K562 (cell line): ENCODE data around the gene FNDC11. TPM values are rescaled to one million over a fixed set of nuclear protein-coding genes. Genes with fewer than 3 reads are reported as not detected.
"Not testable (repeated sequence)": the region's sequence is repeated elsewhere in the genome, so short reads cannot be mapped to it uniquely, and the experiment has no call there.

Experiments
- ATAC-seq: fragments of 200-7000 bp; cut with Tn5 transposase; 3 replicates; pipeline ENCODE4 v1.9.1; 2020; ENCODE audit warnings: moderate library complexity
- BruUV-seq: library from RNA; stranded (reverse); fragments of 400-500 nt; replicated peaks from 2 replicates; lab custom pipeline; 2021; lab: Mats Ljungman, UMichigan
- CTCF ChIA-PET: fragments of 300-600 bp; formaldehyde crosslinking; extraction: SDS; loops from one replicate; lab custom pipeline; 2021; ENCODE audit warnings: low intra/inter-chr PET ratio; lab: Yijun Ruan, JAX
- POLR2A ChIA-PET: fragments of 300-600, 350-650 bp; sonication (Branson Sonifier 250); formaldehyde crosslinking; extraction: SDS; loops from one replicate; lab custom pipeline; 2021; ENCODE audit warnings: antibody characterized with exemption, inconsistent platforms; lab: Yijun Ruan, JAX
- DNase-seq, 4 experiments: peaks; one replicate each; pipeline versions ENCODE4 v3.0.0 to v3.0.0-alpha.2; 2011 to 2018; ENCODE audit warnings: low spot score in 3 of 4, mixed read lengths in 3 of 4; ENCODE audit errors: extremely low read depth in 1 of 4
- FAIRE-seq: peaks from 2 replicates; lab custom pipeline; 2011; peaks lifted over from hg19 to GRCh38; lab: Jason Lieb, UNC
- H2AFZ ChIP-seq: 2 replicates; pipeline ENCODE4 v1.6.0; 2011; ENCODE audit warnings: low read depth, low read length, control low read depth, inconsistent platforms
- H3K27ac ChIP-seq: fragments of 200-600 bp; 3 replicates; pipeline ENCODE4 v1.8.0; 2011; ENCODE audit warnings: low read depth, mild to moderate bottlenecking, control low read depth, inconsistent platforms, low read length, moderate library complexity, mixed read lengths; ENCODE audit errors: extremely low read depth
- H3K27me3 ChIP-seq, 2 experiments: fragments of 300-600 bp in 1 of 2; 2 replicates in 1 of 2; 3 replicates in 1 of 2; pipeline versions ENCODE4 v1.6.0 to v1.8.0; 2011; ENCODE audit warnings: inconsistent platforms in 2 of 2, low read length in 2 of 2, mild to moderate bottlenecking in 1 of 2, mixed read lengths in 1 of 2, moderate library complexity in 1 of 2; ENCODE audit not compliant: control insufficient read depth in 2 of 2, insufficient read depth in 2 of 2
- H3K36me3 ChIP-seq: fragments of 300-600 bp; 3 replicates; pipeline ENCODE4 v1.8.0; 2011; ENCODE audit warnings: mild to moderate bottlenecking, low read length, inconsistent platforms; ENCODE audit not compliant: control insufficient read depth, insufficient read depth
- H3K4me1 ChIP-seq, 2 experiments: fragments of 200-600 bp in 1 of 2; replicated peaks in 1 of 2; 2 replicates in 1 of 2; 3 replicates in 1 of 2; pipeline versions ENCODE4 v1.5.1 to v1.8.0; 2011; ENCODE audit warnings: inconsistent platforms in 2 of 2, low read length in 2 of 2, mild to moderate bottlenecking in 1 of 2, mixed read lengths in 1 of 2, moderate library complexity in 1 of 2; ENCODE audit not compliant: control insufficient read depth in 2 of 2, insufficient read depth in 2 of 2
- H3K4me2 ChIP-seq: 2 replicates; pipeline ENCODE4 v1.6.1; 2011; ENCODE audit warnings: low read length, control low read depth, inconsistent platforms, mixed read lengths; ENCODE audit not compliant: insufficient read depth
- H3K4me3 ChIP-seq: fragments of 200-600 bp; sonication (generic), shearing (Covaris generic); 2 replicates; pipeline ENCODE4 v1.5.1; 2016; ENCODE audit warnings: control low read depth, inconsistent platforms
- H3K79me2 ChIP-seq: fragments of 200-600 bp; 3 replicates; pipeline ENCODE4 v1.8.0; 2011; ENCODE audit warnings: low read length, inconsistent platforms; ENCODE audit not compliant: control insufficient read depth, insufficient read depth
- H3K9ac ChIP-seq, 2 experiments: 2 replicates each; pipeline versions ENCODE4 v1.6.0 to v1.6.1; 2011; ENCODE audit warnings: low read depth in 2 of 2, low read length in 2 of 2, control low read depth in 1 of 2, inconsistent platforms in 1 of 2, mild to moderate bottlenecking in 1 of 2, mixed read lengths in 1 of 2; ENCODE audit not compliant: insufficient read depth in 1 of 2
- H3K9me1 ChIP-seq: one replicate; pipeline ENCODE4 v1.6.0; 2011; ENCODE audit warnings: inconsistent platforms, mild to moderate bottlenecking, low read length, moderate library complexity; ENCODE audit not compliant: control insufficient read depth, insufficient read depth
- H3K9me3 ChIP-seq: replicated peaks from 2 replicates; pipeline ENCODE4 v1.5.1; 2011; ENCODE audit warnings: low read depth, low read length, inconsistent platforms; ENCODE audit not compliant: control insufficient read depth, insufficient read depth
- H4K20me1 ChIP-seq: replicated peaks from 2 replicates; pipeline ENCODE4 v1.6.1; 2011; ENCODE audit warnings: low read length, inconsistent platforms, mixed read lengths; ENCODE audit not compliant: control insufficient read depth, insufficient read depth
- HNRNPUL1 ChIP-seq: fragments of 200-400 bp; formaldehyde crosslinking; IDR thresholded peaks from 2 replicates; pipeline ENCODE4 v1.6.1; 2017; ENCODE audit warnings: low read length
- POLR2G ChIP-seq: fragments of 200-400 bp; formaldehyde crosslinking; IDR thresholded peaks from 2 replicates; pipeline ENCODE4 v1.6.1; 2017; ENCODE audit warnings: low read depth, mild to moderate bottlenecking, antibody characterized with exemption, low read length, moderate library complexity
- RBFOX2 ChIP-seq: fragments of 200-400 bp; formaldehyde crosslinking; IDR thresholded peaks from 2 replicates; pipeline ENCODE4 v1.6.1; 2017; ENCODE audit warnings: low read depth, mild to moderate bottlenecking, low read length, moderate library complexity
- WGBS: fragments of 100-300 bp; shearing (Covaris generic); methylation state at CpG from one replicate; pipeline ENCODE4 v1.1.6; 2016; ENCODE audit warnings: low coverage, mixed read lengths; ENCODE audit not compliant: insufficient coverage; ENCODE audit errors: missing lambda C conversion rate; 5-methylcytosine and 5-hydroxymethylcytosine counted together
- in situ Hi-C: fragments of 300-500 bp; cut with MboI; formaldehyde crosslinking; loops from 4 replicates; pipeline ENCODE4 v1.15.0; 2018; ENCODE audit warnings: inconsistent platforms, mixed read lengths
- intact Hi-C: fragments of 100-400 bp; cut with micrococcal nuclease; formaldehyde crosslinking; loops from 2 replicates; pipeline ENCODE4 v1.14.2; 2022
- polyA plus RNA-seq, 8 experiments: library from polyadenylated mRNA; depleted of rRNA in 4 of 8; stranded (reverse) in 5 of 8; unstranded in 3 of 8; fragments of >200 nt; fragmentation: Nextera tagmentation in 2 of 8; fragmentation: Illumina TruSeq in 1 of 8; extraction: Ambion mirVana in 2 of 8; extraction: Trizol in 1 of 8; gene quantifications; 2 replicates each; pipeline versions ENCODE4 v1.2.1 to v1.2.3, GENCODE V29; 2011 to 2014; ENCODE audit warnings: inconsistent platforms in 1 of 8, missing spikeins in 1 of 8
- total RNA-seq, 7 experiments: library from RNA; depleted of rRNA in 6 of 7; stranded (reverse); fragments of >200 nt in 6 of 7; fragmentation: Illumina TruSeq in 2 of 7; extraction: Trizol in 2 of 7; gene quantifications; 2 replicates each; pipeline versions ENCODE4 v1.2.1 to v1.2.3, GENCODE V29; 2011 to 2021; ENCODE audit warnings: low replicate concordance in 1 of 7

FNDC11 gene
- total and polyA plus RNA-seq, 9 of the 15 experiments (the other 6 are each of a cell fraction or from before 2014, with no cell fraction given): 0.08 to 2.3 (median 0.64) TPM; not detected in 2

DNA sequence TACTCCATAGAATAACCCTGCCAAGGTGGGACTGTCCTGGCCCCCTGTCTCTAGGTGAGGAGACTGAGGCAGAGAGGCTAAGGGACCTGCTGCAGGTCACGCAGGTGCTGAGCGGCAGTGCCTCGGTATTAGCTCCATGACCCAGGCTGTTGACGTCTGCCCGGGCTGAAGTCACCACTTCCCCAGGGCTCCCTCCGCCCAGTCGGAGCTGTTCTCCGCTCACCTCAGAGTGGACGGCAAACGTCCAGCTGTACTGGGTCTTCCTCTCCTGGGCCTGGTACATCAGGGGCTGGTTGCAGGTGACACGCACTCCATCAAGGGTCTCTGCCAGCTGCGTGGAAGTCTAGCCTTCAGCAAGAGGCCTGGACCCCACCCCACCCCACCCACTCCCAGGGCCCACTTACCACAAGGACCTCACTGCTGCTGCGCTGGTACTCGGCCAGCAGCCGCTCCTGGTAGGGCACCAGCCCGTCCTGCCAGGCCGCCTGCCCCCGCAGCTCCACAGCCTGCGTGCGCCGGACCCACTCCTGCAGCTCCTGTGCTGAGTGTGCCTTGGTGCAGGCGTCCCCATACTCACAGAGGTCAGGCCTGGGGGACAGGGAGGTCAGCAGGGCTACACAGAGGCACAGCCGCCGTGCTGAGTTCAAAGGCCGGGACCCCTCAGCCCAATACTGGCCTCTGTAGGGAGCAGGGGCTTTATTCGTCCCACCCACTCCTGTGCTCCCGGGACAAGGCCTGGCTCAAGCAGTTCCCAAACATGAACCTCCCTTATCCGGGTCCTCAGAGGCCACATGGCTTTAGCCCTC is 16.5 kb downstream of the FNDC11 start:
- FAIRE-seq (no peak), ATAC-seq (peak; percentile 2), DNase-seq (no peak)
- no peak overlapping the region for H3K27ac ChIP-seq
- H2AFZ ChIP-seq: no peak overlapping the region
- H3K27me3 ChIP-seq: peaks cover 0 to 6% of the 10 kb centered on the region in 2 experiments; a peak in 1 of 5 replicates
- H4K20me1 ChIP-seq: peaks cover 3% of the 10 kb centered on the region; the same call in 1 of the 2 replicates
- no TSS peak for BruUV-seq
- WGBS: 43% methylated on average over 22 of the region's 28 CpGs
- peak; percentile 64 for TF ChIP-seq POLR2G
- TF ChIP-seq HNRNPUL1: no peak
- POLR2A ChIA-PET: interaction anchor here (0.6 to 2.3 kb wide), 7 partner anchors 9 to 18 kb away, joined by 3 to 7 read pairs (median 4); partner anchors contain the start of gene FNDC11
- CTCF ChIA-PET: no interaction called here
- H3K79me2 ChIP-seq: no peaks in the 10 kb centered on the region
- H3K36me3 ChIP-seq: no peaks in the 10 kb centered on the region
- no peaks in the 10 kb centered on the region for H3K9me3 ChIP-seq
- intact Hi-C loops: no loop called here
- peaks cover 4 to 89% of the 10 kb centered on the region in 2 experiments; a peak in 4 of 5 replicates for H3K4me1 ChIP-seq
- H3K4me3 ChIP-seq: no peak overlapping the region
- H3K9ac ChIP-seq: peak overlapping the region in 1 of 2 experiments; percentile 58; a peak in 2 of 4 replicates
- no peak overlapping the region for H3K4me2 ChIP-seq
- peaks cover 3% of the 10 kb centered on the region for H3K9me1 ChIP-seq
- in situ Hi-C loops: no loop called here

DNA sequence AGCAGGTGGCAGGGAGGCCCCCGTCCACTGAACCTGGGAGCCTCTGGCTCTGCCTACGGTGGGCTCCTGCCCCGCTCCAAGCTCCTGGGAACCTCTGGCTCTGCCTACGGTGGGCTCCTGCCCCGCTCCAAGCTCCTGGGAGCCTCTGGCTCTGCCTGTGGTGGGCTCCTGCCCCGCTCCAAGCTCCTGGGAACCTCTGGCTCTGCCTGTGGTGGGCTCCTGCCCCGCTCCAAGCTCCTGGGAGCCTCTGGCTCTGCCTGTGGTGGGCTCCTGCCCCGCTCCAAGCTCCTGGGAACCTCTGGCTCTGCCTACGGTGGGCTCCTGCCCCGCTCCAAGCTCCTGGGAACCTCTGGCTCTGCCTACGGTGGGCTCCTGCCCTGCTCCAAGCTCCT is 17.1 kb downstream of the FNDC11 start:
- BruUV-seq, H3K79me2 ChIP-seq, H3K27ac ChIP-seq, H3K27me3 ChIP-seq, CTCF ChIA-PET, H3K36me3 ChIP-seq, in situ Hi-C loops, H3K9me3 ChIP-seq, H2AFZ ChIP-seq, intact Hi-C loops, H3K9me1 ChIP-seq, H3K4me2 ChIP-seq, DNase-seq, H4K20me1 ChIP-seq, FAIRE-seq, H3K4me3 ChIP-seq, ATAC-seq: not testable (repeated sequence)
- POLR2A ChIA-PET: interaction anchor here (0.9 to 1.7 kb wide), 3 partner anchors 9 to 18 kb away, joined by 3 read pairs; no protein-coding TSS in a partner anchor
- H3K9ac ChIP-seq: peak overlapping the region in 1 of 2 experiments; percentile 58; a peak in 2 of 4 replicates
- peak; percentile 39 for TF ChIP-seq POLR2G
- TF ChIP-seq RBFOX2: peak; percentile 44
- WGBS: 43% methylated on average over 4 of the region's 11 CpGs
- H3K4me1 ChIP-seq: peaks cover 4 to 83% of the 10 kb centered on the region in 2 experiments; a peak in 4 of 5 replicates
